Endothelial cell (in vitro differentiated cells): ENCODE data around the gene C1QTNF2. TPM values are rescaled to one million over a fixed set of nuclear protein-coding genes. Genes with fewer than 3 reads are reported as not detected.

Experiments used
- DNase-seq: peaks from one replicate; pipeline ENCODE4 v3.0.0; 2021; ENCODE audit warnings: low spot score
- H3K27ac Mint-ChIP-seq: one replicate; pipeline ENCODE4 v1.8.0; 2021; ENCODE audit warnings: mixed read lengths, inconsistent platforms; ENCODE audit not compliant: unreplicated experiment
- H3K27me3 Mint-ChIP-seq: one replicate; pipeline ENCODE4 v1.8.0; 2021; ENCODE audit warnings: mild to moderate bottlenecking, moderate library complexity, mixed read lengths, inconsistent platforms; ENCODE audit not compliant: unreplicated experiment
- H3K36me3 Mint-ChIP-seq: one replicate; pipeline ENCODE4 v1.8.0; 2021; ENCODE audit warnings: mild to moderate bottlenecking, low read depth, mixed read lengths, inconsistent platforms; ENCODE audit not compliant: unreplicated experiment
- H3K4me1 Mint-ChIP-seq: one replicate; pipeline ENCODE4 v1.8.0; 2021; ENCODE audit warnings: mild to moderate bottlenecking, mixed read lengths, inconsistent platforms; ENCODE audit not compliant: unreplicated experiment
- H3K4me3 Mint-ChIP-seq: one replicate; pipeline ENCODE4 v1.8.0; 2021; ENCODE audit warnings: mild to moderate bottlenecking, mixed read lengths, inconsistent platforms; ENCODE audit not compliant: unreplicated experiment
- H3K9me3 Mint-ChIP-seq: one replicate; pipeline ENCODE4 v1.8.0; 2021; ENCODE audit warnings: mixed read lengths, inconsistent platforms; ENCODE audit not compliant: unreplicated experiment
- total RNA-seq: library from RNA; stranded (reverse); fragmentation: NEBNext Ultra II Directional; extraction: Animal tissue kit (Norgen Biotek cat#: 25700); gene quantifications from one replicate; pipeline ENCODE4 v1.2.1, GENCODE V29; 2021; ENCODE audit not compliant: unreplicated experiment
- TF ChIP-seq, protein P1 (sequence below): fragments of 200-600 bp; sonication (generic); IDR thresholded peaks from one replicate; pipeline ENCODE4 v1.5.0; 2021; ENCODE audit warnings: antibody characterized with exemption; ENCODE audit not compliant: unreplicated experiment

C1QTNF2 gene
- total RNA-seq, 1 donor from 2014 or later: not detected

DNA sequence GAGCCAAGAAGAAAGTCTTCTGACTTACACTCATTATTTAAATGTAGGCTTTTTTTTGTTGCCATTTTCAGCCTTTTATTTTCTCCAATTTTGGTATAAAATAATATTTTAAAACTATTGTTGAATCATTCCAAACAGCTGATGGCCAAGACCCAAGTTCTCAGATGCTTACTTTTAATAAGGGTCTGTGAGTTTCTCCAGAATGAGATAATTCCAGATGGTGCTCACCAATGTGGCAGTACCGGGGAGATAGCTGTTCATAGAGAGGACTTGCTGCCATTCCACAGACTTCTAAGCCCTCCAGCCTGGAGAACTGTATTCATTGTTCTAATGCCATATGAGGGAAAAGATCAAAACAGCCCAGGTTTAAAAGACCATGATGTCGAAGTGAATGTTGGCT lies 5.3 kb upstream of the C1QTNF2 start:
- Mint-ChIP-seq H3K4me3 (no peak overlapping the region), H3K36me3 (peaks cover 6% of the 10 kb centered on the region), H3K9me3 (no peaks in the 10 kb centered on the region), H3K4me1 (peaks cover 18% of the 10 kb centered on the region), H3K27ac (no peak overlapping the region), H3K27me3 (peaks cover 3% of the 10 kb centered on the region)
- TF ChIP-seq, protein P1, sequence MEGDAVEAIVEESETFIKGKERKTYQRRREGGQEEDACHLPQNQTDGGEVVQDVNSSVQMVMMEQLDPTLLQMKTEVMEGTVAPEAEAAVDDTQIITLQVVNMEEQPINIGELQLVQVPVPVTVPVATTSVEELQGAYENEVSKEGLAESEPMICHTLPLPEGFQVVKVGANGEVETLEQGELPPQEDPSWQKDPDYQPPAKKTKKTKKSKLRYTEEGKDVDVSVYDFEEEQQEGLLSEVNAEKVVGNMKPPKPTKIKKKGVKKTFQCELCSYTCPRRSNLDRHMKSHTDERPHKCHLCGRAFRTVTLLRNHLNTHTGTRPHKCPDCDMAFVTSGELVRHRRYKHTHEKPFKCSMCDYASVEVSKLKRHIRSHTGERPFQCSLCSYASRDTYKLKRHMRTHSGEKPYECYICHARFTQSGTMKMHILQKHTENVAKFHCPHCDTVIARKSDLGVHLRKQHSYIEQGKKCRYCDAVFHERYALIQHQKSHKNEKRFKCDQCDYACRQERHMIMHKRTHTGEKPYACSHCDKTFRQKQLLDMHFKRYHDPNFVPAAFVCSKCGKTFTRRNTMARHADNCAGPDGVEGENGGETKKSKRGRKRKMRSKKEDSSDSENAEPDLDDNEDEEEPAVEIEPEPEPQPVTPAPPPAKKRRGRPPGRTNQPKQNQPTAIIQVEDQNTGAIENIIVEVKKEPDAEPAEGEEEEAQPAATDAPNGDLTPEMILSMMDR: no peak
- no peak for DNase-seq

- H3K27me3 Mint-ChIP-seq: peaks cover 5% of the 10 kb centered on the region
- no peaks in the 10 kb centered on the region for H3K9me3 Mint-ChIP-seq
- H3K27ac Mint-ChIP-seq: no peak overlapping the region
- peaks cover 18% of the 10 kb centered on the region for H3K4me1 Mint-ChIP-seq
- H3K4me3 Mint-ChIP-seq: no peak overlapping the region
- H3K36me3 Mint-ChIP-seq: peaks cover 7% of the 10 kb centered on the region
- DNase-seq: no peak
- TF ChIP-seq, protein P1: no peak
These were observed 4.7 kb upstream of the C1QTNF2 start for GRCh38 chr5:160375166-160375565.

DNA sequence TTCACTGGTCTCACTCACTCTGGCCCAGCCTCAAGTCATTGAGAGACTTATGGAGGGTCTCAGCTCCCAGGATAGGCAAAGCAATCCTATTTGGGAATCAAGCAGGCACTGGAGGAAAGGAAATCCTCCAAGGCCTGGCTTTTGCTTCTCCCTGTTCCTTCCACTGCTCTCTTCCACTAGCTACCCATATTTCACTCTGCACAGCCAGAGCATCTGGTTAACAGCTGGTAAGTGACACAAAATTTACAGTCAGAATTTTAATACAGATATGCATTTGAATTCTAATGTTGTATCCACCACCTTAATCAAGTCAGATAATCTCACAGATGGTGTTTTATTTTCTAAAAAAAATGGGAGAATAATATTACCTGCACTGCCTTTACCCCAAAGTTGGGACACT lies 868 bp upstream of the C1QTNF2 start:
- H3K27ac Mint-ChIP-seq: peak overlapping the region; percentile 20
- peak overlapping the region; percentile 39 for H3K4me3 Mint-ChIP-seq
- H3K4me1 Mint-ChIP-seq: peaks cover 12% of the 10 kb centered on the region
- peaks cover 7% of the 10 kb centered on the region for H3K36me3 Mint-ChIP-seq
- TF ChIP-seq, protein P1: no peak
- H3K27me3 Mint-ChIP-seq: peaks cover 16% of the 10 kb centered on the region
- DNase-seq: no peak
- no peaks in the 10 kb centered on the region for H3K9me3 Mint-ChIP-seq

GRCh38 chr5:160370713-160371034 lies 248 bp upstream of the C1QTNF2 start:
- TF ChIP-seq, protein P1: no peak
- Mint-ChIP-seq H3K27ac (peak overlapping the region; percentile 20), H3K4me1 (peaks cover 12% of the 10 kb centered on the region), H3K4me3 (peak overlapping the region; percentile 39), H3K27me3 (peaks cover 16% of the 10 kb centered on the region), H3K36me3 (peaks cover 7% of the 10 kb centered on the region), H3K9me3 (no peaks in the 10 kb centered on the region)
- DNase-seq: no peak

DNA sequence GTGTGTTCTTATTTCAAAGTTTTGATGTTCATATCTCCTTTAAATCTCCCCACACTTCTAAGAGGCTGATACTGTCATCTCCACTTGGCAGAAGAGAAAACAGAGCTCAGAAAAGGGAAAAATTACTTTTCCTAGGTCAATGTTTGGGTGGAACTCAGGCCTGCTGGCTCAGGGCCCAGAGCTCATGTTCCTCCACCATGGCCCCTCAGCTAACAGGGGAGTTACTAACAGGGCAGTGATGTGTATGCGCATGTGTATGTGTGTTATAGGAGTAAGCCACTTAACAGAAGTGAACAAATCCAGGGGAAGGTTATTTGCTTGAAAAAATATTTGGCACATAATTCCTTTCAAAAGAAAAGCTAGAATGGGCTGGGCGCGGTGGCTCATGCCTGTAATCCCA lies 2.5 kb downstream of the C1QTNF2 start:
- Mint-ChIP-seq H3K36me3 (peaks cover 7% of the 10 kb centered on the region), H3K9me3 (no peaks in the 10 kb centered on the region), H3K4me3 (no peak overlapping the region), H3K4me1 (peaks cover 9% of the 10 kb centered on the region), H3K27ac (no peak overlapping the region), H3K27me3 (peaks cover 16% of the 10 kb centered on the region)
- DNase-seq: no peak
- TF ChIP-seq, protein P1: no peak
